HUES48 (cell line): ENCODE data around the gene SSR1.
"Not testable (repeated sequence)": the region's sequence is repeated elsewhere in the genome, so short reads cannot be mapped to it uniquely, and the experiment has no call there.

Source experiments
- H3K27ac ChIP-seq: one replicate; pipeline ENCODE4 v1.7.0; 2013; ENCODE audit warnings: low read depth, low read length, inconsistent platforms
- H3K27me3 ChIP-seq: 2 replicates; pipeline ENCODE4 v1.6.1; 2013; ENCODE audit warnings: mild to moderate bottlenecking, low read length; ENCODE audit not compliant: control insufficient read depth, insufficient read depth
- H3K36me3 ChIP-seq: 2 replicates; pipeline ENCODE4 v1.6.1; 2013; ENCODE audit warnings: low read length; ENCODE audit not compliant: control insufficient read depth, insufficient read depth
- H3K4me1 ChIP-seq: 2 replicates; pipeline ENCODE4 v1.6.1; 2013; ENCODE audit warnings: mild to moderate bottlenecking, low read length; ENCODE audit not compliant: control insufficient read depth, insufficient read depth
- H3K4me3 ChIP-seq: 2 replicates; pipeline ENCODE4 v1.5.1; 2013; ENCODE audit warnings: mild to moderate bottlenecking, low read depth, low read length
- H3K9ac ChIP-seq: 2 replicates; pipeline ENCODE4 v1.6.1; 2013; ENCODE audit warnings: mild to moderate bottlenecking, low read depth, low read length, moderate library complexity
- H3K9me3 ChIP-seq: 2 replicates; pipeline ENCODE4 v1.6.1; 2013; ENCODE audit warnings: low read length; ENCODE audit not compliant: control insufficient read depth, insufficient read depth

Gene SSR1

DNA sequence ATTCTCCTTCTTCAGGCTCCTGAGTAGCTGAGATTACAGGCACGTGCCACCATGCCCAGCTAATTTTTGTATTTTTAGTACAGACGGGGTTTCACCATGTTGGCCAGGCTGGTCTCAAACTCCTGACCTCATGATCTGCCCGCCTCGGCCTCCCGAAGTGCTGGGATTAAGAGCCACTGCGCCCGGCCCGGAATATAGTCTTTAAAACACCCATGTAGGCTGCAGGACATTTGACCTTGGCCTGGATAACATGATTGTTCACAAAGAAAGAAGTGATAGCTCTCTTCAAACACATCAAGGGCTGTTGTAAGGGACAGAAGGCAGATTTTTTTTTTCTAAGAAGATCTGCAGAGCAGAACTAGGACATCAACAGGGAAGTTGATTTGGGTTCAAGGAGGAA is 38.5 kb downstream of the SSR1 start:
- not testable (repeated sequence) for H3K27ac ChIP-seq, H3K9ac ChIP-seq, H3K4me1 ChIP-seq, H3K4me3 ChIP-seq, H3K27me3 ChIP-seq, H3K9me3 ChIP-seq, H3K36me3 ChIP-seq

DNA sequence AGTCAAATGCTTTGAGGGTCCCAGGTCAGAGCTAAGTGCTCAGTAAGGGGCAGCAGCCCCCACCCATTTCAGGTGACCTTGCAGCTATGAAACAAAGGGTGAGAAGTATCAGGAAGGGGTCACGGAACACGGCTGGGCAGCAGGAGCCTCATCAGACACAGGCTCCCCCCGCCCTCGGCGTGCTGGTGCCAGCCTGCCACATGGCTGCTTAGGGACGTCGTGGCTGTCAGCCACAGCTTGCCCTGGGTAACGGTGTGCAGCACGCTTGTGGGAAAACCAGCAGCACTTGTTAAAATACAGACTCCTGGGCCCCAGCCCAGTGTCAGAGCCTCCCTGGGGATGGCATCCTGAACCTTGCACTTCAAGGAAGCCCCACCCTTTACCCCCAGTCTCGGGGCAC is 39.3 kb downstream of the SSR1 start:
- no peak overlapping the region for H3K4me3 ChIP-seq
- no peaks in the 10 kb centered on the region for H3K27me3 ChIP-seq
- H3K9me3 ChIP-seq, result no peaks in the 10 kb centered on the region
- no peak overlapping the region for H3K27ac ChIP-seq
- no peaks in the 10 kb centered on the region for H3K36me3 ChIP-seq
- no peaks in the 10 kb centered on the region for H3K4me1 ChIP-seq
- no peak overlapping the region for H3K9ac ChIP-seq

GRCh38 chr6:7271205-7271534 is 41.8 kb downstream of the SSR1 start:
- Histone ChIP-seq H3K9me3 (no peaks in the 10 kb centered on the region), H3K4me1 (no peaks in the 10 kb centered on the region), H3K27me3 (no peaks in the 10 kb centered on the region), H3K36me3 (no peaks in the 10 kb centered on the region), H3K4me3 (no peak overlapping the region), H3K27ac (no peak overlapping the region), H3K9ac (no peak overlapping the region)

DNA sequence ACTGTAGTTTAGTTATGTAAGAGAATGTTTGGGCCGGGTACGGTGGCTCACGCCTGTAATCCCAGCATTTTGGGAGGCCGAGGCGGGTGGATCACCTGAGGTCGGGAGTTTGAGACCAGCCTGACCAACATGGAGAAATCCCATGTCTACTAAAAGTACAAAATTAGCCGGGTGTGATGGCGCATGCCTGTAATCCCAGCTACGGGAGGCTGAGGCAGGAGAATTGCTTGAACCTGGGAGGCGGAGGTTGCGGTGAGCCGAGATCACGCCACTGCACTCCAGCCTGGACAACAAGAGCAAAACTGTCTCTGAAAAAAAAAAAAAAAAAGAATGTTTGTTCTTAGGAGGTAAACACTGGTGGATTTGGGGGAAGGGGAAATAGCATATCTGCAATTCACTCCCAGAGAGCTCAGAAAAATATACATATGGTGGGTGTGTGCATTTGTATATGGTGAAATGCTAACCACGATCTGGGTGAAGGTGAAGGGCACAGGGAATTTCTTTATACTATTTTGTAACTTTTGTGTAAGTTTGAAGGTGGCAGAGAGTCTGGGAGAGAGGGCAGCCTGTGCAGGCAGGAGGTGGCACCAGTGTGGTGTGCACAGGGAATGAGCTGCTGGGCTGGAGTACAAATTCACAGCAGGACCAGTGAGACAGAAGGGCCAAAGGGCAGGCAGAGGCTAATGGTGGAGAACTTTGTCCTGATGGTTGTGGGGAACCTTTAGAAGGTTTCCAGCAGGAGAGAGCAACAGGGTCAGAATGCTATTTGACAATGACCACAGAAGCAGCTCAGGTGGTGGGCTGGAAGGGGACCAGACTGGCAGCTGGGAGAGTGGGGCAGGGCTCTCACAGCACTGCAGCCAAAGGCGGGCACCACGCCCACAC is 42.4 kb downstream of the SSR1 start:
- no peaks in the 10 kb centered on the region for H3K4me1 ChIP-seq

DNA sequence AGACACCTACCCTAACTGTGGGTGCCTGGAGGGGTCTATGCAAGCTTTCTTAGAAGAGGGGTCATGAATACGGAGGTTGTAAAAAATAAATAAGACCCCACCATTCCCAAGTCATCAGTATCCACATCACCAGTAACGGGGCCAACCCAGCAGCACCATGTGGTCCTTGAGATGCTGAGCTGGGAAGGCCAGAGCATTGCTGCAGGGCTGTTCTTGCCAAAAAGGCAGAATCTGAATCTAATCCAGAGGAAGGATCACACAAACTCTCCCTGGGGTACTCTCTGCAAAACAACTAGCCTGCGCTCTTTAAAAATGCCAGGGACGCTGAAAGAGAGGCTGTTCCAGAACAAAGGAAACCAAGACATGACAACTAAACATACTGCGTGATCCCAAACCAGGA is 43.2 kb downstream of the SSR1 start:
- Histone ChIP-seq H3K4me1 (no peaks in the 10 kb centered on the region), H3K4me3 (no peak overlapping the region), H3K9ac (no peak overlapping the region), H3K36me3 (no peaks in the 10 kb centered on the region), H3K9me3 (no peaks in the 10 kb centered on the region), H3K27me3 (no peaks in the 10 kb centered on the region), H3K27ac (no peak overlapping the region)

More for the DNA sequence above, 42.4 kb downstream of the SSR1 start:
- no peaks in the 10 kb centered on the region for H3K36me3 ChIP-seq
- H3K27me3 ChIP-seq, result no peaks in the 10 kb centered on the region
- H3K27ac ChIP-seq, result no peak overlapping the region
- H3K4me3 ChIP-seq, result no peak overlapping the region
- no peaks in the 10 kb centered on the region for H3K9me3 ChIP-seq
- H3K9ac ChIP-seq, result no peak overlapping the region

- Histone ChIP-seq H3K9me3 (no peaks in the 10 kb centered on the region), H3K4me1 (no peaks in the 10 kb centered on the region), H3K36me3 (no peaks in the 10 kb centered on the region), H3K27me3 (no peaks in the 10 kb centered on the region), H3K9ac (no peak overlapping the region), H3K4me3 (no peak overlapping the region), H3K27ac (no peak overlapping the region)
Measured at GRCh38 chr6:7268816-7269555, 44.0 kb downstream of the SSR1 start.

GRCh38 chr6:7268362-7268761 is 44.6 kb downstream of the SSR1 start:
- Histone ChIP-seq H3K4me3 (no peak overlapping the region), H3K36me3 (no peaks in the 10 kb centered on the region), H3K27ac (no peak overlapping the region), H3K27me3 (no peaks in the 10 kb centered on the region), H3K4me1 (no peaks in the 10 kb centered on the region), H3K9me3 (no peaks in the 10 kb centered on the region), H3K9ac (no peak overlapping the region)

- H3K9me3 ChIP-seq, result no peaks in the 10 kb centered on the region
- no peak overlapping the region for H3K27ac ChIP-seq
- H3K36me3 ChIP-seq, result no peaks in the 10 kb centered on the region
- no peak overlapping the region for H3K4me3 ChIP-seq
- no peak overlapping the region for H3K9ac ChIP-seq
- no peaks in the 10 kb centered on the region for H3K27me3 ChIP-seq
- no peaks in the 10 kb centered on the region for H3K4me1 ChIP-seq
Measured at GRCh38 chr6:7267466-7268091, 45.4 kb downstream of the SSR1 start.

DNA sequence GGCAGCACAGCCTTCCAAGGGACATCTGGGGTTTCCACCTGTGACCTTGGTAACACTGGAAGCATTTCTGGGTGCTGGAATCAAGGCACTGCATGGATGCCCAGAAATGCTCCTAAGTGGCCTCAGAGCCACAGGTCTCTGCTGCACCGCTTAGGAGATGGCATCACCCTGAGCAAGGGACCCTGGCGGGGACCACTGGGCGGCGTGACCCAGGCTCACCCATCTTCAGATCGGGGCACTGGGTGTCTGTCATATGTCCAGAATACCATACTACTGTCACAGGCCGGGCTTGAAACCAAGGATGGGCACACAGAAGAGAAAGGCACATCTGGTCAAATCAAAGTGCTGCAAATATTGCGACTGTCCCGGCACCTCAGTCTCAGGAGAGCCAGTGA is 45.9 kb downstream of the SSR1 start:
- Histone ChIP-seq H3K4me3 (no peak overlapping the region), H3K27ac (no peak overlapping the region), H3K4me1 (peaks cover 4% of the 10 kb centered on the region), H3K36me3 (no peaks in the 10 kb centered on the region), H3K9me3 (no peaks in the 10 kb centered on the region), H3K9ac (no peak overlapping the region), H3K27me3 (no peaks in the 10 kb centered on the region)

- not testable (repeated sequence) for H3K27ac ChIP-seq, H3K4me3 ChIP-seq
- peaks cover 10% of the 10 kb centered on the region for H3K4me1 ChIP-seq
Measured at GRCh38 chr6:7265385-7265726, 47.6 kb downstream of the SSR1 start.

More at GRCh38 chr6:7265385-7265726, 47.6 kb downstream of the SSR1 start:
- not testable (repeated sequence) for H3K36me3 ChIP-seq, H3K9ac ChIP-seq, H3K9me3 ChIP-seq, H3K27me3 ChIP-seq
